ENCODE measurements around the gene NFIB. TPM values are rescaled to one million over a fixed set of nuclear protein-coding genes. Genes with fewer than 3 reads are reported as not detected.

The NFIB gene
- total RNA-seq, 5 donors from 2014 or later (not counting 1 experiment from before 2014, with no cell fraction given) = 0.15 to 0.89 (median 0.39) TPM; not detected in 1

GRCh38 chr9:14180960-14181537 lies 132.9 kb downstream of the NFIB start:
- H3K27ac ChIP-seq (ENCODE audit: low read length) = no peak overlapping the region
- no peaks in the 10 kb centered on the region for H3K36me3 ChIP-seq (ENCODE audit: control insufficient read depth in 2 of 2, extremely low read depth in 1 of 2, insufficient read depth in 1 of 2, low read length in 1 of 2)
- Mint-ChIP-seq H3K9me3 (no peaks in the 10 kb centered on the region), H3K27me3 (no peaks in the 10 kb centered on the region), H3K4me3 (no peak overlapping the region), H3K4me1 (no peaks in the 10 kb centered on the region), H3K36me3 (no peaks in the 10 kb centered on the region), H3K27ac (no peak overlapping the region)
- WGBS (ENCODE audit: insufficient coverage) = 80% methylated on average over 1 of the region's 3 CpGs
- no peaks in the 10 kb centered on the region for H3K27me3 ChIP-seq (replicated peaks in 1 of 2; ENCODE audit: control insufficient read depth in 2 of 2, extremely low read depth in 1 of 2, insufficient read depth in 2 of 2, low read length in 1 of 2)
- no peak for DNase-seq
- POLR2A ChIA-PET = no interaction called here
- no peak for ATAC-seq (replicated peaks in 1 of 4)
- CTCF ChIA-PET = no interaction called here
- no peak overlapping the region for H3K4me3 ChIP-seq (ENCODE audit: control insufficient read depth in 1 of 2, extremely low read depth in 1 of 2, low read length in 1 of 2)
- H3K4me1 ChIP-seq (ENCODE audit: control insufficient read depth in 1 of 2, extremely low read depth in 1 of 2, insufficient read depth in 2 of 2, low read length in 2 of 2) = no peaks in the 10 kb centered on the region
- no peaks in the 10 kb centered on the region for H3K9me3 ChIP-seq

DNA sequence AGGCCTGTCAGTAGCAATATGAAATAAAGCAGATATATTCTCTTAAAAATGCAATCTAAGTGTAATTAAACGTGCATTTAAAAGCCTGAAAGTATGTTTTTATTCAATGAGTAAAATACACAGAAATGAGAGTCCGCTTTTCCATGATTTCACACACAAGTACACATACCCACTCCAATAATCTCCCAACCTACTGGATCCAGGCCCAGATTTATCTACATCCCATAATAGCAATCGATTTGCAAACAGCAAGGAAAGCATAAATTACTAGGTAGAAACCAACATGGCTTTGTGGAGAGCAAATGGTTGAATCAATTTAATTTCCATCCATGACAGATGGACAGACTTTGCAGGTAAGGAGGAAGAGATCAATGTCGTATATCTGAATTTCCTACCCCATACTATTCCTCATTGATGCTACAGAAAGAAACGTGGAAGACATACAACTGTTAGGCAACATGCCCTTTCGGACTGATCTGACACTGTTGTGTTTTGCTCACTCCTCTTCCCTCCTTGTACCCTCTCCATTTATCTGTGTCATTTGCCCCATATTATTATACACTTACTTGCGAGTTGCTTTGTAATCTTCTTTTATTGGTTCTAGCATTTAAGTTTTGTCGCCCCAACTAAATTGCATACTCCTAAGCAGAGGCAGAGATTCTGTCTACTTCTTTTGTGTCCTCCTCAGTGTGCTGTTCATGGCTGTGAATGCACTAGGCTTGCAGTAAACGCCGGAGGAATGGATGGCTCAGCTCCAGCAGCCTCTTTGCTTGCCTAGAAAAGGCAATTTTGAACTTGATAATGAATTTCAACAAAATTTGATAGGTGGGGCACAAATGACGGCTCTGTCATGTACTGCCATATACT lies 133.6 kb downstream of the NFIB start:
- Histone ChIP-seq H3K4me3 (ENCODE audit: control insufficient read depth in 1 of 2, extremely low read depth in 1 of 2, low read length in 1 of 2) (no peak overlapping the region), H3K36me3 (ENCODE audit: control insufficient read depth in 2 of 2, extremely low read depth in 1 of 2, insufficient read depth in 1 of 2, low read length in 1 of 2) (no peaks in the 10 kb centered on the region), H3K27me3 (replicated peaks in 1 of 2; ENCODE audit: control insufficient read depth in 2 of 2, extremely low read depth in 1 of 2, insufficient read depth in 2 of 2, low read length in 1 of 2) (no peaks in the 10 kb centered on the region), H3K4me1 (ENCODE audit: control insufficient read depth in 1 of 2, extremely low read depth in 1 of 2, insufficient read depth in 2 of 2, low read length in 2 of 2) (no peaks in the 10 kb centered on the region), H3K27ac (ENCODE audit: low read length) (no peak overlapping the region), H3K9me3 (no peaks in the 10 kb centered on the region)
- Mint-ChIP-seq H3K4me3 (no peak overlapping the region), H3K9me3 (no peaks in the 10 kb centered on the region), H3K27ac (no peak overlapping the region), H3K4me1 (no peaks in the 10 kb centered on the region), H3K36me3 (no peaks in the 10 kb centered on the region), H3K27me3 (no peaks in the 10 kb centered on the region)
- no peak for DNase-seq
- ChIA-PET CTCF (no interaction called here), POLR2A (no interaction called here)
- ATAC-seq (replicated peaks in 1 of 4) = no peak
- 67% methylated on average over 1 of the region's 11 CpGs for WGBS (ENCODE audit: insufficient coverage)

GRCh38 chr9:14179449-14179848 lies 134.5 kb downstream of the NFIB start:
- ATAC-seq (replicated peaks in 1 of 4) (no peak), DNase-seq (no peak)
- Histone ChIP-seq H3K36me3 (ENCODE audit: control insufficient read depth in 2 of 2, extremely low read depth in 1 of 2, insufficient read depth in 1 of 2, low read length in 1 of 2) (no peaks in the 10 kb centered on the region), H3K27ac (ENCODE audit: low read length) (no peak overlapping the region), H3K4me1 (ENCODE audit: control insufficient read depth in 1 of 2, extremely low read depth in 1 of 2, insufficient read depth in 2 of 2, low read length in 2 of 2) (no peaks in the 10 kb centered on the region), H3K27me3 (replicated peaks in 1 of 2; ENCODE audit: control insufficient read depth in 2 of 2, extremely low read depth in 1 of 2, insufficient read depth in 2 of 2, low read length in 1 of 2) (no peaks in the 10 kb centered on the region), H3K4me3 (ENCODE audit: control insufficient read depth in 1 of 2, extremely low read depth in 1 of 2, low read length in 1 of 2) (no peak overlapping the region), H3K9me3 (no peaks in the 10 kb centered on the region)
- H3K36me3 Mint-ChIP-seq = no peaks in the 10 kb centered on the region
- ChIA-PET POLR2A (no interaction called here), CTCF (no interaction called here)
- H3K9me3 Mint-ChIP-seq = no peaks in the 10 kb centered on the region
- H3K4me3 Mint-ChIP-seq = no peak overlapping the region
- H3K27ac Mint-ChIP-seq = no peak overlapping the region
- WGBS (ENCODE audit: insufficient coverage) = 88% methylated on average over 1 of the region's 3 CpGs
- H3K27me3 Mint-ChIP-seq = no peaks in the 10 kb centered on the region
- H3K4me1 Mint-ChIP-seq = no peaks in the 10 kb centered on the region

DNA sequence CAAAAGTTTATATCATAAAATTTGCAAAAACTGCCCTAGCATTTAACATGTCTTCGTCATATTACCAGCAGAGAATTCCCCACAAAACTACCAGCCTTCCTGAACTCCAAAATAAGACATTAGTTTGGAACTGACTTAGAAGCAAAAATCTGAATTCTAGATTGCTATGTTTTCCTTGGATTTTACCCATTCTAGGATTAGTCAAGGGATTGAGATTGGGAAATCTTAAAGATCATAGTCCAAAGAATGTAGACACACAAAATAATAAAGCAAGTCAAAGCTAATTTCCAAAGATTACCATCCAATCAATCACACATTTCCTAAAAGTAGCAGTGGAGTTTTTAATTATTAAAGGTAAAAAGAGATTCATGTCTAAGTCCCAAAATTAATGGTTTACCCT lies 138.2 kb downstream of the NFIB start:
- no peak for ATAC-seq (replicated peaks in 1 of 4)
- Mint-ChIP-seq H3K36me3 (no peaks in the 10 kb centered on the region), H3K27me3 (peaks cover 0 to 6% of the 10 kb centered on the region in 2 donors), H3K9me3 (peaks cover 0 to 5% (median 3%) of the 10 kb centered on the region in 3 donors), H3K27ac (no peak overlapping the region), H3K4me1 (no peaks in the 10 kb centered on the region), H3K4me3 (no peak overlapping the region)
- Histone ChIP-seq H3K36me3 (ENCODE audit: control insufficient read depth in 2 of 2, extremely low read depth in 1 of 2, insufficient read depth in 1 of 2, low read length in 1 of 2) (no peaks in the 10 kb centered on the region), H3K4me1 (ENCODE audit: control insufficient read depth in 1 of 2, extremely low read depth in 1 of 2, insufficient read depth in 2 of 2, low read length in 2 of 2) (no peaks in the 10 kb centered on the region), H3K27ac (ENCODE audit: low read length) (no peak overlapping the region), H3K9me3 (no peaks in the 10 kb centered on the region), H3K4me3 (ENCODE audit: control insufficient read depth in 1 of 2, extremely low read depth in 1 of 2, low read length in 1 of 2) (no peak overlapping the region), H3K27me3 (replicated peaks in 1 of 2; ENCODE audit: control insufficient read depth in 2 of 2, extremely low read depth in 1 of 2, insufficient read depth in 2 of 2, low read length in 1 of 2) (no peaks in the 10 kb centered on the region)
- ChIA-PET POLR2A (no interaction called here), CTCF (interaction anchor here in 1 of 2 donors (0.8 kb wide), 1 partner anchor 440 kb away, joined by 3 read pairs; no protein-coding TSS in a partner anchor)
- WGBS (ENCODE audit: insufficient coverage) = no CpG with 5 or more reads among the region's 1 CpG
- DNase-seq = no peak

- no peak overlapping the region for H3K27ac ChIP-seq (ENCODE audit: low read length)
- no peak for DNase-seq
- POLR2A ChIA-PET = no interaction called here
Observed at GRCh38 chr9:14173713-14174112, 140.2 kb downstream of the NFIB start.

DNA sequence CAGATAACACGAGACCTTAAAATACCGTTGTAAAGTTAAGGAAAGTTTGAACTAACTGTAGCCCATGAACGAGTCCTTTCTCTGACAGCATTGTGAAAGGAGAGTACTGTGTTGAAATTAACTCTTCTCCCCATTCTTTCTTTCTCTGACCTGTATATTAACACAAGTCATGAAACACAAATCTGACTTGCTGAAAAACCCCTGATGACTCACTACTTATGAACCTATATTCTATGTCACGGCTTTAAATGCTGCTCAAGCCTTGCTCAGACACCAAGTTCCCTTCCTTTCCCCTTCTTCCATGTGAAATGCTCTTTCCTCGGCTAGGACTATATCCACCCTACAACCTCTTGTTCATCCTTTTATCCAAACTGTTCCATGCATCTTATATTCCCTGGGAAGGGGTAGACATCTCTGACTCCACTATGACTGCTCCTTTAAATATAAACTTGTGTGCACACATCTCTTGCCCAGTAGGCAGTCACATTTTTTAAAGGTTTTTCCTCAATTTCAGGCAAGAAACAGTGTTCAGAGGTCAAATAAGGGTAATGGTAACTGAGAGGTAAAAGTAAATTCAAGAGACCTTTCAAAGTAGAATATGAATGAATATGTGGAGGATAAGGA lies 142.9 kb downstream of the NFIB start:
- Mint-ChIP-seq H3K27ac (no peak overlapping the region), H3K4me3 (no peak overlapping the region), H3K36me3 (no peaks in the 10 kb centered on the region), H3K27me3 (peaks cover 0 to 6% of the 10 kb centered on the region in 2 donors), H3K9me3 (peaks cover 0 to 5% (median 3%) of the 10 kb centered on the region in 3 donors), H3K4me1 (no peaks in the 10 kb centered on the region)
- H3K4me3 ChIP-seq (ENCODE audit: control insufficient read depth in 1 of 2, extremely low read depth in 1 of 2, low read length in 1 of 2) = no peak overlapping the region
- H3K36me3 ChIP-seq (ENCODE audit: control insufficient read depth in 2 of 2, extremely low read depth in 1 of 2, insufficient read depth in 1 of 2, low read length in 1 of 2) = no peaks in the 10 kb centered on the region
- H3K4me1 ChIP-seq (ENCODE audit: control insufficient read depth in 1 of 2, extremely low read depth in 1 of 2, insufficient read depth in 2 of 2, low read length in 2 of 2) = no peaks in the 10 kb centered on the region
- no peak for ATAC-seq (replicated peaks in 1 of 4)
- H3K27ac ChIP-seq (ENCODE audit: low read length) = no peak overlapping the region
- WGBS (ENCODE audit: insufficient coverage) = no CpG with 5 or more reads among the region's 5 CpGs
- H3K9me3 ChIP-seq = no peaks in the 10 kb centered on the region
- no peaks in the 10 kb centered on the region for H3K27me3 ChIP-seq (replicated peaks in 1 of 2; ENCODE audit: control insufficient read depth in 2 of 2, extremely low read depth in 1 of 2, insufficient read depth in 2 of 2, low read length in 1 of 2)
- DNase-seq = no peak
- POLR2A ChIA-PET = no interaction called here
- CTCF ChIA-PET = no interaction called here

More at GRCh38 chr9:14173713-14174112, 140.2 kb downstream of the NFIB start:
- Mint-ChIP-seq H3K27ac (no peak overlapping the region), H3K27me3 (peaks cover 0 to 6% of the 10 kb centered on the region in 2 donors), H3K36me3 (no peaks in the 10 kb centered on the region), H3K4me1 (no peaks in the 10 kb centered on the region), H3K9me3 (peaks cover 0 to 5% (median 3%) of the 10 kb centered on the region in 3 donors), H3K4me3 (no peak overlapping the region)
- H3K9me3 ChIP-seq = no peaks in the 10 kb centered on the region
- no peaks in the 10 kb centered on the region for H3K36me3 ChIP-seq (ENCODE audit: control insufficient read depth in 2 of 2, extremely low read depth in 1 of 2, insufficient read depth in 1 of 2, low read length in 1 of 2)
- CTCF ChIA-PET = no interaction called here
- no CpG with 5 or more reads among the region's 2 CpGs for WGBS (ENCODE audit: insufficient coverage)
- no peak for ATAC-seq (replicated peaks in 1 of 4)
- no peak overlapping the region for H3K4me3 ChIP-seq (ENCODE audit: control insufficient read depth in 1 of 2, extremely low read depth in 1 of 2, low read length in 1 of 2)
- no peaks in the 10 kb centered on the region for H3K27me3 ChIP-seq (replicated peaks in 1 of 2; ENCODE audit: control insufficient read depth in 2 of 2, extremely low read depth in 1 of 2, insufficient read depth in 2 of 2, low read length in 1 of 2)
- H3K4me1 ChIP-seq (ENCODE audit: control insufficient read depth in 1 of 2, extremely low read depth in 1 of 2, insufficient read depth in 2 of 2, low read length in 2 of 2) = no peaks in the 10 kb centered on the region

All from T-cell (primary cell).